MM.1S (cell line): ENCODE data around the gene FAM83F.

Experiments used
- DNase-seq: peaks from one replicate; pipeline ENCODE4 v3.0.0-alpha.2; 2015
- H2AFZ ChIP-seq: fragments of 300-600 bp; sonication (generic); 2 replicates; pipeline ENCODE4 v1.6.0; 2016; ENCODE audit warnings: antibody characterized with exemption, low read length
- H3F3A ChIP-seq: fragments of 300-600 bp; sonication (generic); 2 replicates; pipeline ENCODE4 v1.6.1; 2016; ENCODE audit warnings: mild to moderate bottlenecking, antibody characterized with exemption, low read length, moderate library complexity, mixed read lengths; ENCODE audit not compliant: insufficient read depth
- H3K27ac ChIP-seq: fragments of 300-600 bp; sonication (generic); 2 replicates; pipeline ENCODE4 v1.5.1; 2016; ENCODE audit warnings: mild to moderate bottlenecking, low read length
- H3K27me3 ChIP-seq: fragments of 300-600 bp; sonication (generic); replicated peaks from 2 replicates; pipeline ENCODE4 v1.6.0; 2016; ENCODE audit warnings: low read length; ENCODE audit not compliant: insufficient read depth
- H3K36me3 ChIP-seq: fragments of 300-600 bp; sonication (generic); replicated peaks from 2 replicates; pipeline ENCODE4 v1.6.1; 2016; ENCODE audit warnings: mild to moderate bottlenecking, low read length, mixed read lengths; ENCODE audit not compliant: insufficient read depth
- H3K4me1 ChIP-seq: fragments of 300-600 bp; sonication (generic); 2 replicates; pipeline ENCODE4 v1.6.1; 2016; ENCODE audit warnings: low read length, mixed read lengths
- H3K4me2 ChIP-seq: fragments of 300-600 bp; sonication (generic); 2 replicates; pipeline ENCODE4 v1.6.0; 2016; ENCODE audit warnings: low read depth, low read length
- H3K4me3 ChIP-seq: fragments of 300-600 bp; sonication (generic); 2 replicates; pipeline ENCODE4 v1.5.1; 2016; ENCODE audit warnings: low read length, mixed read lengths
- H3K79me2 ChIP-seq: fragments of 300-600 bp; sonication (generic); 2 replicates; pipeline ENCODE4 v1.6.1; 2016; ENCODE audit warnings: mixed run types, low read length, mixed read lengths
- H3K9ac ChIP-seq: fragments of 300-600 bp; sonication (generic); 2 replicates; pipeline ENCODE4 v1.6.1; 2016; ENCODE audit warnings: low read length, mixed read lengths
- H3K9me2 ChIP-seq: fragments of 300-600 bp; sonication (generic); replicated peaks from 2 replicates; pipeline ENCODE4 v1.6.1; 2016; ENCODE audit warnings: mild to moderate bottlenecking, low read length, mixed read lengths; ENCODE audit not compliant: insufficient read depth
- H3K9me3 ChIP-seq: fragments of 300-600 bp; sonication (generic); replicated peaks from 2 replicates; pipeline ENCODE4 v1.6.1; 2016; ENCODE audit warnings: mild to moderate bottlenecking, low read length, mixed read lengths; ENCODE audit not compliant: insufficient read depth
- H4K20me1 ChIP-seq: fragments of 300-600 bp; sonication (generic); 2 replicates; pipeline ENCODE4 v1.6.1; 2016; ENCODE audit warnings: mild to moderate bottlenecking, low read length, moderate library complexity, mixed read lengths; ENCODE audit not compliant: insufficient read depth
- CTCF ChIP-seq: fragments of 300-600 bp; sonication (generic); IDR thresholded peaks from 2 replicates; pipeline ENCODE4 v1.5.1; 2016; ENCODE audit warnings: antibody characterized with exemption, low read length, mixed read lengths
- EZH2 ChIP-seq: fragments of 300-600 bp; sonication (generic); optimal IDR thresholded peaks from 2 replicates; pipeline ENCODE3; 2017; ENCODE audit warnings: low read depth, mild to moderate bottlenecking, antibody characterized with exemption, low read length, mixed read lengths
- EZH2phosphoT487 ChIP-seq: fragments of 300-600 bp; sonication (generic); IDR thresholded peaks from 2 replicates; pipeline ENCODE4 v1.6.1; 2018; ENCODE audit warnings: antibody characterized with exemption, low read length

The FAM83F gene

GRCh38 chr22:39952347-39952746 is 42.4 kb upstream of the FAM83F start:
- Histone ChIP-seq H3K36me3 (no peaks in the 10 kb centered on the region), H3K79me2 (no peaks in the 10 kb centered on the region), H3K27ac (no peak overlapping the region; the same call in 1 of the 2 replicates), H3K9me3 (no peaks in the 10 kb centered on the region), H3K4me2 (no peak overlapping the region), H3K9me2 (no peaks in the 10 kb centered on the region), H3K4me1 (peaks cover 31% of the 10 kb centered on the region), H3F3A (peaks cover 13% of the 10 kb centered on the region), H3K9ac (no peak overlapping the region), H3K27me3 (no peaks in the 10 kb centered on the region), H3K4me3 (no peak overlapping the region), H2AFZ (no peak overlapping the region), H4K20me1 (no peaks in the 10 kb centered on the region)
- TF ChIP-seq EZH2, result no peak
- TF ChIP-seq CTCF, result no peak
- no peak for TF ChIP-seq EZH2phosphoT487
- no peak for DNase-seq

GRCh38 chr22:39953101-39953500 is 41.7 kb upstream of the FAM83F start:
- no peaks in the 10 kb centered on the region for H3K79me2 ChIP-seq
- H3K4me2 ChIP-seq, result no peak overlapping the region
- H3K9me3 ChIP-seq, result no peaks in the 10 kb centered on the region
- H3K9me2 ChIP-seq, result no peaks in the 10 kb centered on the region
- no peak for TF ChIP-seq CTCF
- no peak for TF ChIP-seq EZH2
- no peak for TF ChIP-seq EZH2phosphoT487
- no peak overlapping the region for H2AFZ ChIP-seq
- no peak overlapping the region for H3K27ac ChIP-seq
- no peaks in the 10 kb centered on the region for H3K27me3 ChIP-seq
- no peak for DNase-seq
- H3K36me3 ChIP-seq, result no peaks in the 10 kb centered on the region
- no peaks in the 10 kb centered on the region for H4K20me1 ChIP-seq
- no peak overlapping the region for H3K9ac ChIP-seq
- peaks cover 20% of the 10 kb centered on the region for H3F3A ChIP-seq
- H3K4me1 ChIP-seq, result peaks cover 30% of the 10 kb centered on the region
- no peak overlapping the region for H3K4me3 ChIP-seq

- H3K36me3 ChIP-seq, result no peaks in the 10 kb centered on the region
Observed at GRCh38 chr22:39954584-39955055, 40.1 kb upstream of the FAM83F start.

More at GRCh38 chr22:39954584-39955055, 40.1 kb upstream of the FAM83F start:
- no peak overlapping the region for H3K4me3 ChIP-seq
- no peak overlapping the region for H3K9ac ChIP-seq
- peaks cover 36% of the 10 kb centered on the region for H3K4me1 ChIP-seq
- H3K27ac ChIP-seq, result no peak overlapping the region
- no peak overlapping the region for H2AFZ ChIP-seq
- H3K4me2 ChIP-seq, result no peak overlapping the region
- no peaks in the 10 kb centered on the region for H4K20me1 ChIP-seq
- no peaks in the 10 kb centered on the region for H3K9me2 ChIP-seq
- TF ChIP-seq CTCF (no peak), EZH2phosphoT487 (no peak), EZH2 (no peak)
- no peaks in the 10 kb centered on the region for H3K9me3 ChIP-seq
- H3K27me3 ChIP-seq, result no peaks in the 10 kb centered on the region
- no peak for DNase-seq
- H3K79me2 ChIP-seq, result no peaks in the 10 kb centered on the region
- peaks cover 20% of the 10 kb centered on the region for H3F3A ChIP-seq
